Stimulated activated CD8-positive, alpha-beta memory T cell treated with anti-CD3 and anti-CD28 coated beads, Interleukin-12 subunit alpha, Interleukin-12 subunit beta, amount 100 ng/mL, for 4 hours (primary cell): ENCODE measurements around the gene AKR7A2.

Experiments used
- DNase-seq: peaks from one replicate; pipeline ENCODE4 v3.0.0-alpha.2; 2020; ENCODE audit warnings: low read depth

AKR7A2 gene

GRCh38 chr1:19325958-19326747 is 14.2 kb upstream of the AKR7A2 start:
- no peak for DNase-seq

- no peak for DNase-seq
Measured at GRCh38 chr1:19325368-19325957, 13.5 kb upstream of the AKR7A2 start.

- no peak for DNase-seq
Measured at GRCh38 chr1:19324665-19324990, 12.7 kb upstream of the AKR7A2 start.

GRCh38 chr1:19323987-19324664 is 12.2 kb upstream of the AKR7A2 start:
- DNase-seq: no peak

- no peak for DNase-seq
Measured at GRCh38 chr1:19322481-19322880, 10.5 kb upstream of the AKR7A2 start.

GRCh38 chr1:19321071-19321470 is 9.1 kb upstream of the AKR7A2 start:
- DNase-seq: no peak

GRCh38 chr1:19319196-19319595 is 7.3 kb upstream of the AKR7A2 start:
- DNase-seq: no peak

- DNase-seq: no peak
Measured at GRCh38 chr1:19317126-19317910, 5.4 kb upstream of the AKR7A2 start.

GRCh38 chr1:19315378-19316198 is 3.6 kb upstream of the AKR7A2 start:
- no peak for DNase-seq

- no peak for DNase-seq
Measured at GRCh38 chr1:19313961-19314882, 2.3 kb upstream of the AKR7A2 start.

- DNase-seq: no peak
Measured at GRCh38 chr1:19313636-19313959, 1.7 kb upstream of the AKR7A2 start.

- no peak for DNase-seq
Measured at GRCh38 chr1:19312782-19313635, 1.1 kb upstream of the AKR7A2 start.

GRCh38 chr1:19311503-19311930 is 427 bp downstream of the AKR7A2 start:
- peak; percentile 8 for DNase-seq

GRCh38 chr1:19310720-19311502 is 1.0 kb downstream of the AKR7A2 start:
- DNase-seq: no peak

- DNase-seq: no peak
Measured at GRCh38 chr1:19310061-19310460, 1.9 kb downstream of the AKR7A2 start.

GRCh38 chr1:19309123-19309813 is 2.7 kb downstream of the AKR7A2 start:
- no peak for DNase-seq

- DNase-seq: no peak
Measured at GRCh38 chr1:19308509-19308907, 3.4 kb downstream of the AKR7A2 start.

GRCh38 chr1:19307794-19308508 is 4.0 kb downstream of the AKR7A2 start:
- DNase-seq: no peak
